ENCODE measurements around the gene LRP5.

LRP5 gene

DNA sequence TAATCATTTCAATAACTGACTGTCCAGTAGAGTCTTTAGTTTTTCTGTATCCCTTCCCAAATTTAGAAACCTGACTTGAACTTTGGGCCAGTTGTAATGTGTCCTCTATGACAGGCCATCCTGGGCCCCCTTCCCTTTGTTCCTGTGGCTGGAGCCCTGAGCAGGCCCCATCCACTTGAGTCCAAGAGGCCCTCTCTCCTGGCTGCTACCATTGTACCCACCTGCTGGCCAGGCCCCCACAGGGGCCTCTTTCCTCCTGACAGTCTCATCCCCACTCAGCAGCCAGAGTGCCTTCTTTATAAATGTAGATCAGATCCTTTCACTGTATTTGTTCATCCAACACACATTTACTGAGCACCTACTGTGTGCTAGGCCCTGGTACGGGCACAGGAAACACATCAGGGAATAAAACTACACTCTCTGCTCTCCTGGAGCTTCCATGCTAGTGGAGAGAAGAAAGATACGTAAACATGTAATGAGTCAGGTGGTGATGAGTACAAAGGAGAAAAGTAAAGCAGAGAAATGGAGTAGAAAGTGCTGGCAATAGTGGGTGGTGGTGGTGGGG lies 2.7 kb upstream of the LRP5 start:
- DNase-seq (ENCODE audit: low spot score): no peak

- DNase-seq (ENCODE audit: low spot score): no peak
Measured at GRCh38 chr11:68311160-68312116, 953 bp upstream of the LRP5 start.

DNA sequence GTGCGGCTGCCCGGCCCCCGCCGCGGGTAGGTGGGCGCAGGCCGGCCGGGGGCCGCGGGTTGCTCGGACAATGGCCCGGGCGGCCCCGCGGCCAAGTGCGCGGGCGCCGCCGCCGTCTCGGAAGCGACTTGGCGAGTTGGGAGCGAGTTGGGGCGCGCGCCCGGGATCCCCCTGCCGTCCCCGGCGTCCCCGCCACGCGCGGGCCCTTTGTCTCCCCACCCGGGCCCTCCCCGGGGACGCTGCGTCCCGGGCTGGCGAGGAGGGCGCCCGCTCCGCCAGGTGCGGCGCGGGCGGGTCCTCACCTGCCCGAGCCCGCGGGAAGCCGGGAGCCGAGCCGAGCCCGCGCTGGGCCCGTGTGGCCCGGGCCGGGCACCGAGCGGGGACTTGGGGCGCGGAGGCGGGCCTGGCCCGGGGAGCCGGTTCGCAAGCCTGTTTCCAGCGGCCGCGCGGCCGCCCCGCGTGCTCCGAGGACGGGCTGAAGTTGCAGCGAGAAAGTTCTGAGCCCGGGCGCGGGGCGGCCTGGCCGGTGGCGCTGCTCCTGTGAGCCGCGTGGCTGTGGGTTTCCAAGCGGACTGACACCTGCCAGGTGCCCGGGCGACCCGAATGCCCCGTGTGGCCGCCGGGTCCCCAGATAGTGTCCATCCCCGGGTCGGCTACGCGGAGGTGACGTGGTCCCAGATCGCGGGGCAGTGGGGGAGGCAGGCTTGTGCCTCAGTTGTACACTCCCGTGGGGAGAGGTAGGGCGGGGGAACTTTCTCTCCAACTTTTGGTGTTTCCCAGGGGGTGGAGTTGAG lies 586 bp downstream of the LRP5 start:
- no peak for DNase-seq (ENCODE audit: low spot score)

DNA sequence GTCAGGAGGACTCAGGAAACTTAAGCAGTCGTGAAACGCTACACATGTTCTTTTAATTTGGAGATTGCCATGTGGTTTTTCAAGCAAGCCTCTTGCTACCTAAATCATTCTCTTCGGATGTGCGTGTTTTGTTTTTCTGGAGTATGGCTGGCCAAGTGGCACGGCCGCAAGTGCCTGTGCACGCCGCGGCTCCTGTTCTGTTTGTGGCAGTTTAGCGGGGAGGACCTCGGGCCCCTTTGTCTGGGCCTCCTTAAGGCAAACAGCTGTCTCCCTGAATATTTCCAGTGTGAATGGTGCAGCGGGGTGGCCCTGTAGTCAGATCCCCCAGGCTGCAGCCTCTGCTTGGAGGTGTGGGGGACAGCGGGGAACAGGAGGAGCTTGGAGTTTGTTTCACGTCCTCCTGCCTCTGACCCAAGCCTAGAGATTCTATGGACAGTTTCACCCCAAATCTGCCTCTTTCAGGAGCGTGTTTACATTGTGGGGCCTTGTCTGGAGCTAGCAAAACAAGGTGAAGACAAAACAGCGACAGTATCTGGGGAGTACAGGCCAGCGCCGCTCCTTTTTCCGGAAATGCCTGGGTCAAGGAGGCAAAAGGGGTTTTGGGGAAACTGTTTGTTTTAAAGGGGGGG lies 1.3 kb downstream of the LRP5 start:
- DNase-seq (ENCODE audit: low spot score): no peak

DNA sequence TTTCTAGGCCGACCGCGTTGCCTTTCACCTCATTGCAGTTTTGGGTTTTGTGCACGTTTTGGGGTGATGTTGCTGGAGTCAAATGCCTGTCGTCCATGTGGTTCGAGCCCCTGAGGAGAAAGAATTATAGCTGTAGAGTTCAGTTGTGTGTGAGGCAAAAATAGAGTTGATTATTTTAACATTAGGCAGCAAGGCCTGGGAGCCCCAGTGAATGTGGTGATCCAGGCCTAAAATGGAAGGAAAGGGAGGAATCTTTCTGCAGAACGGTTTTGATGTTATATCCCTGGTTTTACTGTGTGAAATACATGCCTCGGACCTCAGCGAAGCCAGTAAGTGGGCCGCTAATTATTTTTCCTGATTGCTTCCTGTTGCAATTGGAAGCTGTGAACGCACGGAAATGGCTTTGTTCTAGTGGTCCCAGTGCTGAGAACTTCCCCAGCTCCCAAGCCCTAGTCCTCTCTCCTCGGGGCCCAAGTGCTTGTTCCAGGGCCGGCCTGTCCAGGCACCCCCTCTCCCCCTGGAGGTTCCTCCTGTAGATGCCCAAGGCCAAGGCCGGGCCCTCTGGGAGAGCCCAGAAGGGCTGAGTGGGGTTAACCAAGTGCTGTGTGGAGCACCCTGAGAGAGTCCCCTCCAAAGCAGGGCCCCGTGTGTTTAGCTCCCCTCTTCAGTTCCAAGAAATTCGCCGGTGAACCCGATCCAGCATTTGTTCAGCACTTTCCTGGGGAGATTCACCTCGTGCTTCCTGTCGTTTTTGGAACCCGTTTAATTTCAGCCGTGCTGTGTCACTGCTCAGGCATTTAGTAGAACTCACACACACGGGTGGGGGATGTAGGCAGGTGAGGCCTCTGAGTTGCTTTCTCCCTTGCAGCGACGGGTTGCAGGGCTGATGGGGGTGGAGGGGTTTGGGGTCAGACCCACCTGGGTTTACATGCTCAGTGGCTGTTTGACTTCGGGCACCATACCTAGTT lies 2.1 kb downstream of the LRP5 start:
- no peak for DNase-seq (ENCODE audit: low spot score)

DNA sequence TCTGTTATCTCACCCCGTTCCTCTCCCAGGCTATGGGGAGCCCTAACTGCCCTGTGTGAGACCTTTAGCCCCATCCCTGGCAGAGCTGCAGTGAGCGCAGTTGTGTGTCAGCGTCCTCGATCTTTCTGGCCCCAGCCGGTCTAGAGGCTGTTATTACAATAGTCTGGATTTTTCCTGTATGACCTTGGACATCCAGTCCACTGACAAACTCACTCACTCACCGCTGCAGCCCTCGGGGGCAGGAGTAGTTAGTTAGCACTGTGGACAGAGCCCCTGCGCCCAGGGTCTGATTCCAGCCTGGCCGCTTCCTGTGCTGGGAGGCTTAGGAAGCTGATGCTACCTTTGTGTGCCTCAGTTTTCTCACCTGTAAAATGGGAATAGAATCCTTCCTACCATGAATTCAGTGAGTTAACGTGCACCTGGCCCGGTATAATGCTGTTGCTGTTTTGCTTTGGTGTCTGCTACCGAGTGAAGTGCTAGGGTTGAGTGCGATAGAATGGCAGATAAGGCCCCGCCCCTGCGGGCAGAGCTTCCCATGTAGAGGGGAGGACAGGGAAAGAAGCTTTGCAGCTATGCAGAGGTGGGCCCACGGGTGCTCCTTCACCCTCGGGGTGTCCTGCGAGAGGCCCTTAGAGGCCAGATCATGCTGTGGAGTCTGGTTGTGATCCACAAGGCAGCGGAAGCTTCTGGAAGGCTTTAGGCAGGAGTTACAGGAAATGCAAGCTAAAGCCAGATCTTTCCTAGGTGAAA lies 3.0 kb downstream of the LRP5 start:
- peak; percentile 92 for DNase-seq (ENCODE audit: low spot score)

GRCh38 chr11:68317147-68317785 lies 4.9 kb downstream of the LRP5 start:
- DNase-seq (ENCODE audit: low spot score): no peak

DNA sequence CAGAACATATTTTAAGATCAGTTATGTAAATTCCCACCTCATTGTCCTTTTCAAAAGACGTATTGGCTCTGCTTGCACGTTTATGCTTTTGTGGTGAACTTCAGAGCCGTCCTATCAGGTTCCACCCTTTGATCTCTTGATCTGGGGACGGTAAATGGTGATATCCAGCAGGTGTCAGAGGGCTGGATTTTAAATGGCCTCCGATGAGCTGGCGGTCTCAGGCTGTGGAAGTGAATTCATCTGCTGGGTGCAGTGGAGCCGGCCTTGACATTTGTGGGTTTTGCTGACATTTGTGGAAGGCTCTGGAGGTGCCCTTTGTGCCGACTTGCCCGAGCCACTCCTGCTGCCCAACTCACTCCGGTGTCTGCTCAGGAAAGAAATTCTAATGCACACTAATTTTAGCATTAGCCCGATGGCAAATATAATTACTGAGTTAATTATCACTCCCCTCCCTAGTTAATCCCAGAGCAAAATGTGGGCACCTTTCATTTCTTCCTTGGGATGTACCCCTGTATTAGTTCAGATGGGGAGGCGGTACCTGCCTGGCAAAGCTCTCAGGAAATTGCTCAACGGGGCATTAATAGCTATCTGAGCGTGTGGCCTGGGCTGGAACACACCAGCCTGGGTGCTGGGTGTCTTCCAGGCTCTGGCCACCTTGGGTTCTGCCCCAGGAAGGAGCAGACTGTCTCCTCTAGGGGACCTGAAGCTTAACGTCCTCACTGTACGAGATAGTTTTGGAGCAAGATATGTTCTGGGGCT lies 9.1 kb downstream of the LRP5 start:
- no peak for DNase-seq (ENCODE audit: low spot score)

DNA sequence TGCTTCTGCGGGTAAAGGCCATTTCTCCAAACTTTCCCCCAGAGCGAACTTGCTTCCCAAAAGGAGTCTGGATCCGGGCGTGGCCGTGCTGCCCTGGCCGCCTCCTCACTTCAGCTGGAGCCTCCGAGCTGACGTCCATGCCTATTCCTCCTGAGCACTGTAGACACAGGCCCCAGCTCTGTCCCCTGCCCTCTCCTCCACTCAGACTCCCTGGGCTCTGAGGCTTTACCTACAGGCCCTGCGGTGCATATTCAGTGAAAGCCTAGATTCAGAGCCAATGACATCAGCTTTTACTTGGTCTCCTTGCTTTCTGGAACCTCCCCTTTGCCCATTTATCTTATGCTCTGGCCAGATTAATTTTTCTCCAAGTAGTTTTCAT lies 9.7 kb downstream of the LRP5 start:
- DNase-seq (ENCODE audit: low spot score): no peak

GRCh38 chr11:68324241-68324640 lies 11.8 kb downstream of the LRP5 start:
- no peak for DNase-seq (ENCODE audit: low spot score)

- DNase-seq (ENCODE audit: low spot score): no peak
Measured at GRCh38 chr11:68324695-68325094, 12.3 kb downstream of the LRP5 start.

DNA sequence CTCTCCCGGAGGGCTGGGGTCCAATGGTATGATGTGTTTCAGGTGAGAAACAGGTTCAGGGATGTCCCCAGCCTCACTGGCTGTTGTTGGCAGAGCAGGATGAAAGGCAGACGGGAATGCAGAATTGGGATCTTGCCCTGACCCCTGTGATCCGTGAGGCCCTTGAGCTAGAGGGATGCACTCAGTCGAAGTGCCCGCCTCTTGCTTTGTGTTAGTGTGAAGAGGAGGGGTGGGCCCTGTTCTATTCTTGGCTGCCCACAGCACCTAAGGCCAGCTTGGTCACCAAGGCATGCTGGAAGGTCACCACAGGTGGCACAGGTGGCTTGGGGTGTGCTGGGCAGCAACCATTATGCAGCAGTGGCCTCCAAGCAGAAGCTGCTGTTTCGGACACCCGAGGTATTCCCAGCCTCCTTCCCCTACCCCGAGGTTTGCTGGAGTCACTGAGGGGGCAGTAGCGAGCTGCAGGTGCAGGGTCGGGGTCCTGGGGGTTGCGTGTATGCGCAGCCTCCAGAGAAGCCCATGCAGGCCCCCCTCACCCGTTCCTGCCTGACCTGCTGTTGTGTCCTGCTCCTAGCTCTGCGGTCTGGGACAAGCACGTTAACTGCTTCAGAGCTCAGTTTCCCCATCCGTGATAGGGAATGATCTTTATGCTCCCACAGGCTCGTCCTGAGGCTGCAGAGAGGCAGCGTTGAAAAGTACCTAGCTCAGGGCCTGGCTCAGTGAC lies 13.0 kb downstream of the LRP5 start:
- no peak for DNase-seq (ENCODE audit: low spot score)

DNA sequence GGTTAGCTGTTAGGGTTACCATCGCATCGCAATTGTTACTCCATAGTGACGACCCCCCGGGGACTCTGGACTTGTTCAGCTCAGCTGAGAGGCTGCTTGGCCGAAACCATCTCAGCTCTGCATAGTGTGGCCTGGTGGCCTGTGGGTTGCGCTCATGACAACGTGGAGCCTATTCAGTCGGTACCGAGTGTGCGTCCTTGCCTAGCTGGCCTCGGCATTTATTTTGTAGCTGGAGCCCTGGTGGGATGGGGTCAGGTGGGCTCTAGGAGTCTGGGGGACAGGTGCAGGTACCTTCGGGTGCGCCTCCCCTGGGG lies 13.5 kb downstream of the LRP5 start:
- no peak for DNase-seq (ENCODE audit: low spot score)

DNA sequence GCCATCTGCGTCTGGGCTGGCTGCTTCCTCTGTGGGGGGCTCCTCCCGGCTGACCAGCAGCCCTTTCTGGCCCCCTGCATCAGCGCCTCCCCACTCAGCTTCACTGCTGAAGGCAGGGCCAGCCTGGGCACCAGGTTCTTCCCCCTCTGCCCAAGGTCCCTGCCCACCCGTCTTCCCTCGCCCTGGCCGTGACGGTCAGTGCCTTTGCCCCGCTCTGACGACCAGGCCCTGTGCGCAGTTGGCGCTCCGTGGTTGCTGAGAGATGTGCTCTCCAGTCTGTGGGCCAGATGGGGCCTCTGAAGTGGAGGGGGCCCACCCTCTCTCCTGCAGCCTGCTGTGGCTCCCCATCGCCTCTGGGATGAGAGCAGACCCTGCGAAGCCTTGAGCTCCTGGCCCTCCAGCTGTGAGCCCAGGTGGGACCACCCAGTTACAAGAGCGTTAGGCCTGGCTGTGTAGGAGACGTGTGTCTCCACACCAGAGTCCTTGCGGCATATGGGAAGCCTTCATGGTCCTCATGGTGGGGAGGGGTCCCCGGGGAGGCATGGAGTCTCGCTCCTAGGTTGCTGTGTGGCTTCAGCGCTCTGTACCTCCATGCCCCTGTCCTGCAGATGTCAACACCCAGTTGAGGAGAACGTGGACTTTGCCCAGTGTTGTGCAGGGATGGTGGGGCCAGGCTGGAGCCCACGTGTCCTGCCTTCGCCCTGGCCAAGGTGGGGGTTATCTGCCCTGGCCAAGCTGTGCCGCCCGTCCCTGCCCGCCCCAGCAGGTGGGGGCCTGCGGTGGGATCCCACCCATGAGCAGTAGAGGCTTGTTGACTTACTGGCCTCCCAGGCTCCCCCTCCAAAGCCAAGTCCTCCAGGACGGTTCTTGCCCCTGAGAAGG lies 14.2 kb downstream of the LRP5 start:
- no peak for DNase-seq (ENCODE audit: low spot score)

GRCh38 chr11:68327586-68328370 lies 15.4 kb downstream of the LRP5 start:
- DNase-seq (ENCODE audit: low spot score): no peak

GRCh38 chr11:68328374-68329091 lies 16.1 kb downstream of the LRP5 start:
- DNase-seq (ENCODE audit: low spot score): peak; percentile 99
